CD4-positive, alpha-beta T cell treated with Interleukin-4 for 4 hours (primary cell): ENCODE results near the gene PPP4R4.
A peak's percentile ranks its signal among the peaks of the same experiment; 100 is the strongest.
"Not testable (repeated sequence)": the region's sequence is repeated elsewhere in the genome, so short reads cannot be mapped to it uniquely, and the experiment has no call there.

Experiments used
- DNase-seq: peaks from one replicate; pipeline ENCODE4 v3.0.0-alpha.2; 2020

The PPP4R4 gene

DNA sequence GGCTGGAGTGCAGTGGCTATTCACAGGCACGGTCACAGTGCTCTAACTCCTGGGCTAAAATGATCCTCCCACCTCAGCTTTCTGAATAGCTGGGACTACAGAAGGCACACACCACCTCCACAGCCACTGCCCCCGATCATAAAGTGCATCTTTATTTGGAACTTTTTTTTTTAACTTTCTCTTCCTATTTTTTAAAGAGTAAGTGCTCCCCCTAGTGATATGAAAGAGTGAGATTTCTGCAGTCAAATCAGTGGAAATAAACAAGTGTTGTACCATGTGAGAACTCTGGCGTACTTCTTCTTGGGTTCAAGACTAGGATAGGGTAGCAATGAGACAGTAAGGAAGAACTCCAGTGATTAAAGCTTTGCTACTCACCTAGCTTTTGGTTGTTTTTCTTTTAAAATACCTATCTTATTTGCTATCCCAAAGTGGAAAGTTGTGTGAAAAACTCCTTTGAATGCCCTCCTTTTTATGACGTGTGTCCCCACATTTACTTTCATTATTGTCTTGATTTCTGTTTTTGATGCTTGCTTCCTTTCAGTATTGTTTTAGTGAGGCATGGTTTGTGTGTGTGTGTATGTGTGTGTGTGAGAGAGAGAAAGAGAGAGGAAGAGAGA, 6.6 kb downstream of the PPP4R4 start:
- peak; percentile 64 for DNase-seq

DNA sequence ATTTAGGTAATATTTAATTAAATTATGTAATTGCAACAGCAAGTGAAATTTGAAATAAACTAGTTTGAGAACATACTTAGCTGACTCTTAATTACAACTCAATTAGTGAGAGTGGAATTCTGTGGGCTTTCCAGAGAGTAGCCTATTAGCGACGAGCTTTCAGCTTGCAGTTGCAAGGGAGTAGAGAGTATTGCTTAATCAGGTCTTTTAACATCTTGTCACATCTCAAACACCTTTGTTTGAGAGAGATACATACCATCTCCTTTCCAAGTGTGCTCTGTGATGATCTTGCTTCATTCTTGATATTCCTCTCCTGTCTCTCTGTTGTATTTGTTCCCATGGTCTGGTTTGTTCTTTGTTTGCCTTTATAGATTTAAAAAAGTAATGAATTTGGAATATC, 7.7 kb downstream of the PPP4R4 start:
- no peak for DNase-seq

DNA sequence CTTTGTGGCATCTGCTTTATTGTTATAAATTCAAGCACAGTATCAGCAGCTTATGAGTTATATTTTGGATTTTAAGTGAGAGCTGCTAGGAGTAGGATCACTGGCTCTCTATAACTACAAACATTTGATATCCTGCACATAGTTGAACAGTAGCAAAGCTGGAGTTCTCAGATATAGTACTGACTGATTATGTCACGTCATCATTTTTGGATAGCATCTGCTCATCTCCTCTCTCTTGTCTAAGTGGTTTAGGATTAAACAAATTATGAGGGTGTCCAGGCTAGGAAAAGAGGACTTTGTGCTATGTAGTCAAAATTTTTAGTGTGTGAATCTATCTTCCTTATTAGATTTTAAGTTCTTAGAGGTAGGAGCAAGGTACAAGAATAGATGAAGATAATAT, 18.4 kb downstream of the PPP4R4 start:
- no peak for DNase-seq

DNA sequence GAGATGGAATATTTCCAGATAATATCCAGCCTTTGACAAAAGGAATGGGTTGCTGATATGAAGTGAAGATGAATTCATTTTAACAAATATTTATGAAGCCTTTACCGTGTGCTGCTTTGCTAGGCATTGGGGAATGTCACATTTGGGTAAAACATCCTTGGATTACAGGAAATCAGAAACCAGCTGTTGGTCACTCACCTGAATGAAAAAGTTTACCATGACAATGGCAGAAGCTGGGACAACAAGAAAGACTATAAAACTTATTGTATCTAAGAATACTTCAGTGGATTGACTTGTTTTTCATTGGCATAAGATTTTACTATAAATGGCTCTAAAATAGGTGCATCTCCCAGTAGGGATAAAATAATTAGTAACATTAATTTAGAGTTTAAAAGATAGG, 19.7 kb downstream of the PPP4R4 start:
- DNase-seq, result no peak

DNA sequence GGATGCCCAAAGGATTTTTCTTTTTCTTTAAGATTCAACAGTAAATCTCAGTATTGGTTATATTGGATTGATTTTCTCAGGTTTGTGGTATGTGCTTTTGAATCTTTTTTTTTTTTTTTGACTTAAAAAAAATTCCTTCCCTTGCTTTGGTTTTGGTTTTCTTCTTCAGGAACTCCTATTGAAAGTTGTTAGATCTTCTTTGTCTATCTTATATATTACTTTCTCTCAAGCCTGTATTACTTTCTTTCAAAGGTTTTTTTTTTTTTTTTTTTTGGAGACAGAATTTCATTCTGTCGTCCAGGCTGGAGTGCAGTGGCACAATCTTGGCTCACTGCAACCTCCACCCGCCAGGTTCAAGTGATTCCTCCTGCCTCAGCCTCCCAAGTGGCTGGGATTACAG, 21.9 kb downstream of the PPP4R4 start:
- DNase-seq, result no peak

DNA sequence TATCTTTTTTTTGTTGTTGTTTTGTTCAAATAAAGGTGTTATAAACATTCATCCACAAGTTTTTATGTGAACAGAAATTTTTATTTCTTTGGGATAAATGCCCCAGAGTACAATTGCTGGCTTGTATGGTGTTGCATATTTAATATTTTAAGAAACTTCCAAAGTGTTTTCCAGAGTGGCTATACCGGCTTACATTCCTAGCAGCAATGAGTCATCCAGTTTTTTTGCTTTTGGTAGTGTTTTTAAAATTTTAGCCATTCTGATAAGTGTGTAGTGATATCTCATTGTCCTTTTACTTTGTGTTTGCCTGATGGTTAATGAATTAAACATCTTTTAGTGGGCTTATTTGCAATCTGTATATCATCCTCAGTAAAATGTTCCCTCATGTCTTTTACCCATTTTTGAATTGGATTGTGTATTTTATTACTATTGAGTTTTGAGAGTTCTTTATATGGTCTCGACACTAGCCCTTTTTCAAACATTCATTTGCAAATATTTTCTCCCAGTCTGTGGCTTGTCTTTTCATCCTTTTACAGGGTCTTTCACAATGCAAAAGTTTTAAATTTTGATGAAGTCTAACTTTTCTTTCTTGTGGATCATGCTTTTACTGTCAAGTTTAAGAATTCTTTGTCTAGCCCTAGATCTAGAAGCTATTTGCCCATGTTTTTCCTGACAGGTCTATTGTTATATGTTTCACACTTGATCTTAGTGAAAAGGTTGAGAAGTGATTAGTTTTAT, 29.5 kb downstream of the PPP4R4 start:
- no peak for DNase-seq

DNA sequence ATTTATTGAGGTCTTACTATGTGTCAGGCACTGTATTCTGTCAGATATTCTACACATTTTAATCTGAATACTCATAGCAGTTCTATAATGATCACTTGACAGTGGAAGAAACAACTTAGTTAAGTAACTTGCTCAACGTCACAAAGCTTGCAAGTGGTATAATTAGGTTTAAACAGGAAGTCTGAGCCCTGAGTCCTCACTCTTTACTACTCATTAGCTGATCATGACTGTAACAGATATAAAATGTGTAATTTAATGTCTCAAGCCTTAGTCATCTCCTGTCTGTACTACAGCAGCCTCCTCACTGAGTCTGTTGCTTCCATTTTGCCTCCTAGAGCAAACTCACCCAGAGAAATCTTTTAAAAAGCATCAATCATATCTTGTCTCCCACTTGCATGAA, 38.9 kb downstream of the PPP4R4 start:
- DNase-seq, result no peak

DNA sequence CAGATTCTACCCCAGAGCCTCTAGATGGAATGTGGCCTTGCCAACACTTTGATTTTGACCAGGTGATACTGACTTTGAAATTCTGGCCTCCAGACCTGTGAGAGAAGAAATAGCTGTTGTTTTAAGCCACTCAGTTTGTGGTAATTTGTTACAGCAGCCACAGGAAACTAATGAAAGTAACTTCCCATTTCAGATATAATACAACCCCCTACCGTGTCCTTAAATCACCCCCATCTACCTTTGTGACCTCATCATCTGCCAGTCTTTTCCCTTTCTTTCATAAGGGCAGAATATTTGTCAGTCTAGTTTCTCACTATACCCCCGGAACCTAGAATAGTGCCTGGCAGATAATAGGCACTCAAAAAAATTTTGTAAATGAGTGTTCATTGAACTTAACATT, 39.6 kb downstream of the PPP4R4 start:
- DNase-seq, result no peak

DNA sequence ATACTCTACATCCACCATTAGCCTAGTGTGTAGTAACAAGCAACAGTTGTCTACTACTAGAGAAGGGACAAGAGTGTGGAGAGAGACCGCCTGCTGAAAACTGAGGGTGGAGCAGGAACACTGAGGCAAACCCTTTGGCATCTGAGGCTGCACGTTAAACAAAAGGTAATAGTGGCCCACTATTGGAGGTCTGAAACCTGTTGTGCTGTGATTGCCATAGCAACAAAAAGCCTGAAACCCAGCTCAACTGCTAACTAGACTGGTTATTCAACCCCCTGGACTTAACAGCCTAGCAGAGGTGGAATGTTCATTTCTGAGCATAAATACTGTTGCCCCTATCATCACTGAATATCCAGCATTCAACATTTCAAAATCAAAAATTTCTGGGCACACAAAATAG, 43.0 kb downstream of the PPP4R4 start:
- no peak for DNase-seq

DNA sequence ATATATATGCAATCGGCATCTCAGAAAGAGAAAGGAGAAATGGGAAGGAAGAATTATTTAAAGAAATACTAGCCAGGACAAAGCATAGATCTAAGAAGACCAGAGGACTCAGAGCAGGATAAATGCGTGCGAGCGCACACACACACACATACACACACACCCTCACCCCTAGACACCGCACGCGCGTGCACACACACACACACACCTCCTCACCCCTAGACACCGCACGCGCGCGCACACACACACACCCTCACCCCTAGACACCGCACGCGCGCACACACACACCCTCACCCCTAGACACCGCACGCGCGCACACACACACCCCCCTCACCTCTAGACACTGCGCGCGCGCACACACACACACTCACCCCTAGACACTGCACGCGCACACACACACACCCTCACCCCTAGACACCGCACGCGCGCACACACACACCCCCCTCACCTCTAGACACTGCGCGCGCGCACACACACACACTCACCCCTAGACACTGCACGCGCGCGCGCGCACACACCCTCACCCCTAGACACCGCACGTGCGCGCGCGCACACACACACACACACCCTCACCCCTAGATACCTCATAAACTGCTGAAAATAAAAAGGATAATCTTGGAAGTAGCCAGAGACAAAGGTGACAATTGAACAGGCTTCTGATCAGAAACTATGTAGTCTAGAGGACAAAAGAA, 44.2 kb downstream of the PPP4R4 start:
- not testable (repeated sequence) for DNase-seq

DNA sequence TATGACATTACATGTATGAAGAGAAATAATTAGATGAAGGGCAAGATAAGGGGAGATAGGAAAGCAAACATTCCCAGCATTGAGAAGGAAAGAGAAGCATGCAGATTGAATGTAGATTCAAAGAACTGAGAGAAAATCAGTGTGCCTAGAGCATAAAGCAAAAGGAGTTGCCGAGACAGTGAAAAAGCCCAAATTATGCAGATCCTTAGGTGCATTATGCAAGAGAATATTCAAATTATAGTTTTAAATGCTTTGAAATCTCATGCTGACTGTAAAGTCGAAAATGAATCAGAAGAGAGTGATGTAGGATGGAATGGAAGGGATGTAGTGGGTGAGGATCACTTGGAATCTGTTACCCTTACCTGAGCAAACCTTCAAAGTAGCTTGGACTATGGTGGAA, 49.9 kb downstream of the PPP4R4 start:
- no peak for DNase-seq

DNA sequence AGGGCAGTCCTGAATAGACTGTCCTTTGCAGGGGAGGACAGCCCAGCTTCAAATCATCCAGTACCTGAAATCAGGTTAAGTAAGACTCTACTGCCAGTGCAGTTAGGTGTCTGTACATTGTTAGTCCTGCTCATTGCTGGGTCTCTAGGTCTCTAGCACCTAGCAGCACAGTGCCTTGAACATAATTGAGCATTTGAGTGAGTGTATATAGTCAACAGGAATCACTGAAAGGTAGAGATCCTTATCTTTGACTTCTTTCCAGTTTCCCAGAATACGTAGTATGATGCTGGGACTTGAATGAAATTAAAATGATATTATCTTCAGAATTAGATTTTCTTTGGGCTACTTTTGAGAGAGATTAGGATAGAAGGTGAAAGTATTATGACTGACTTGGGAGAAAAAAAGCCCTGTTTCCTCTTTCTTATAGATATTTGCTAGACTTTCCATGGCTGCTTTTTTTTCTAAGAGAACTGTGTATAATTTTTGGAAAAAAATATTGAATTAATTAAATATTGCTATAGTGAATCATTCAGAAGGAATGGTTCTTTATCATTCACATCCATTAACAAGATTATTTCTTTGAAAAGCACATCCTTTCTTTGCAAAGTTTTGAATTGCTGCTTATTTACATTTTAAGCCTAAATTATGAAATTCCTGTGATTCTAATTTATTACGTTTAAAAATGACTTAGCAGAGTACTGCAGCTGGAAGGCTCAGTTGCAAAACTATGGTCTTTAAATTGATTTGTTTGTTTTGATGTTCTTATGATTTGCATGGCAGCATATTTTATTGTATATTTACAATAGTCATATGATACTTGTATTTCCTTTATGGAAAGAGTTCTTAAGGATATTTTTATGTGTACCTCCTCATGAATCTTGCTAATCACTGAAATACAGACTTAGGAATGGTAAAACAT, 51.6 kb downstream of the PPP4R4 start:
- DNase-seq, result no peak

DNA sequence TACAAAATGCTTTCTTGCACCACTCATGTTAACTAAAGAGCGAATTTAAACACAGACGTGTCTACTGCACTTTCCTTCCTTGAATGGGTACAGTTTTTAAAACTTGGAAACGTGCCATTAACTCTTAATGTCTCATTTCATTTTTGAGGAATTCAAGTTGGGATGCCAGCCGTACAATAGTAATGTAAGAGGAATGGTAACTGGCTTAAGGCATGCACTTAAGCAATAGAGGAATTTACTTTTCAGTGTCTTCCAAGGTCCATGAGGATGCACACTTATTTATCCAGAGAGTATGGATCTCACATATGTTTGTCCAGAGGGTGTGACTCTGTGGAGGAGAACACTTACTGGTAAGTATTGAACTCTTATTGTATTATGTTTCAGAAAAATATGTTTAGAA, 52.9 kb downstream of the PPP4R4 start:
- no peak for DNase-seq

DNA sequence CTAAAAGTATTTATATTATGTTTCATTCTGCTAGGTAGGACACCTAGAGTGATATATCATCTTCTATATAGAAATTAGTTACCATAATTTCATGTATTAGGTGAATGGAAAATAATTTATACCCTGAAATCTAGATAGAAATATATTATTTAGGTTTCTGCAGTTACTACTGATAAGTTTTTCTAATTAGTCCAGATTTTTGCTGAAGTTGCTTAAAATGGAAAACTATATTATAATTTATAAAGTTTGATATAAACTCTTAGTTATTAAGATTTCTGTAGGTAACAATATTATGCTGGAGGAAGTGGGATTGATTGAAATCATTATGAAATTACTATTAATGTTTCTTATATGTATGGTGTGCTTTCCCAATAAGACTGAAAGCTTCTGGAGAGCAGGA, 62.9 kb downstream of the PPP4R4 start:
- DNase-seq, result no peak

DNA sequence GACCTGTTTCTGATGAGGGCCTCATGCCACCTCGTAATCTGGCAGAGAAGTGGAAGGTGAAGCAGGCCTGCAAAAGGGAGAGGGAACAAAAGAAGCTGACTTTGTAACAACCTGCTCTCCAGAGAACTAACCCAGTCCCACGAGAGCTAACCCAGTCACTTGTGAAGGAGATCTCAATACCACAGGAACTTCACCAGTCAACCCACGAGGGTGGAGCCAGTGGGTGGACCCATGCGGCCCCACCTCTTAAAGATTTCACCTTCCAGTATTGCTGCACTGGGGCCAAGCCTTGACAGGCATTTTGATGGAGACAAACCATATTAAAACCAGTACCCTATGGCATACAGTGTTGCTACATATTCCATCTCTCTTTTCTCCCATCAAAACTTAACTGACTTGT, 63.9 kb downstream of the PPP4R4 start:
- no peak for DNase-seq

DNA sequence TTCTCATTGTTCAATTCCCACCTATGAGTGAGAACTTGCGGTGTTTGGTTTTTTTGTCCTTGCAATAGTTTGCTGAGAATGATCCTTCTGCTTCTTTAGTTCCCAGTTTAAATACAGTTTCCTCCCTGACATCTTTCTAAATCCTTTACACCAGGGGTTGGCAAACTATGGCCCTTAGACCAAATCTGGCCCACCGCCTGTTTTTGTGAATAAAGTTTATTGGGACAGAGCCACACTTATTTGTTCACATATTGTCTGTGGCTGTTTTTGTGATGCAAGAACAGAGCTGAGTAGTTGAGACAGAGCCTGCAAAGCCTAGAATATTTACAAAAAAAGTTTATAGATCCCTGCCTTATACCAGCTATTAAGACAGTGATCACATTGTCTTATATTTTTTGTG, 65.3 kb downstream of the PPP4R4 start:
- no peak for DNase-seq

DNA sequence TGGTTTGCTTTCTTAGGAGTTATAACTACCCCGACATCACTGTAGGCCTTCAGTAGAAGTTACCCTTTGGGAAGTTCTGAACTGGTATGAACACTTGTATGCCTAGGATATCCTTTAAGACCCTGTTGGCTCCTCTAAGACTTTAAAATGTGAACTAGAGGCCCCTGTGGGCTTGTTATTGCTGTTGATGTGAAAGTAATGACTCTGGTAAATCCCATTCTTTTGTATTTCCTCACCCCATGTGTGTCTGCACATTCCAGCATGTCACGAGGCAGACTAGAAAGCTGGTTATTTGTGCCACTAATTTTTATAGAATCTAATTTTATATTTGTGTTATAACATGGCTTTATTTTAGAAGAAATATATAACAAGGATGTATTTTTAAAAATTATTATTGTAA, 70.1 kb downstream of the PPP4R4 start:
- no peak for DNase-seq

DNA sequence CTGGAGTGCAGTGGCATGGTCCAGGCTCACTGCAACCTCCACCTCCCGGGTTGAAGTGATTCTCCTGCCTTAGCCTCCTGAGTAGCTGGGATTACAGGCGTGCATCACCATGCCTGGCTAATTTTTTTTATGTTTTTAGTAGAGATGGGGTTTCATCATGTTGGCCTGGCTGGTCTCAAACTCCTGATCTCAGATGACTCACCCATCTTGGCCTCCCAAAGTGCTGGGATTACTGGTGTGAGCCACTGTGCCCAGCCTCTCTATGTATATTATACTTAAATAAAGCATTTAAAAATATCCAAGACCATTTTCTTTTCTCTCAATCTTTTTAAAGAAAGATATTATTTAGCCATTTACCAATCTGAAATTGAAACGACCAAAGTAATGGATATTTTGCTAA, 90.1 kb downstream of the PPP4R4 start:
- not testable (repeated sequence) for DNase-seq

DNA sequence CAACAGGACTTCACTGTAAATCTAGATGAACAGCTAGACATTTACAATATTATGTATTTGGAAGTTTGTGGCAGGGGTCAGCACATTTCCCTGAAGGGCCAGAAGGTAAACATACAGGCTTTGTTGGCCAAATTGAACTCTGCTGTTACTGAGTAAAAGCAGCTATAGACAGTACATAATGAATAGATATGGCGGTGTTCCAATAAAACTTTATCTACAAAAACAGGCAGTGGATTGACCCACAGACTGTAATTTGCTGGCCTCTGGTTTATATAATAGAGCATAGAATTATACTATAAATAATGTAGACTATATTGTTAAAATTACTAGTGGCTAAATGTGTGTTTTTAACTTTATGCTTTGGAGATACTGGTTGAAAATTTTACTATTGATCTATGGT, 93.2 kb downstream of the PPP4R4 start:
- no peak for DNase-seq

DNA sequence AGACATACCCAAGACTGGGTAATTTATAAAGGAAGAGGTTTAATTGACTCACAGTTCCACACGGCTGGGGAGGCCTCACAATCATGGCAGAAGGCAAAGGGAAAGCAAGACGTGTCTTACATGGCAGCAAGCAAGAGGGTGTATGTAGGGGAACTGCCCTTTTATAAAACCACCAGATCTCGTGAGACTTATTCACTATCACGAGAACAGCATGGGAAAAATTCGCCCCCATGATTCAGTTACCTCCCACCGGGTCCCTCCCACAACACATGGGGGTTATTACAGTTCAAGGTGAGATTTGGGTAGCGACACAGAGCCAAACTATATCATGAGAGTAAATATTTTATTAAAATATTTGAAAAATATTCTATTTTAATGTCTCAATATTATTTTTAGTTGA, 94.5 kb downstream of the PPP4R4 start:
- not testable (repeated sequence) for DNase-seq

DNA sequence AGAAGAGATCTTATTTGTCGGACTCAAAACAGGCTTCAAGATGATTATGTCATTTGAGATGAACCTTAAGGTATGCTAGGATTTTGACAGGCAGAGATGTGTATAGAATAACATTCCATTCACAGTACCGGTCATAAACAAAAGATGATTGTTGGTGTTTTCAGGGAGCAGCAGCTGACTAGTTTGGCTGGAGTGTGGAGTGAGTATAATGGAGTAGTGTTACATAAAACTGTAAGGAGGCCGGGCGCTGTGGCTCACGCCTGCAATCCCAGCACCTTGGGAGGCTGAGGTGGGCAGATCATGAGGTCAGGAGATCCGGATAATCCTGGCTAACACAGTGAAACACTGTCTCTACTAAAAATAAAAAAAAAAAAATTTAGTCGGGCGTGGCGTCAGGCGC, 95.0 kb downstream of the PPP4R4 start:
- DNase-seq, result no peak

DNA sequence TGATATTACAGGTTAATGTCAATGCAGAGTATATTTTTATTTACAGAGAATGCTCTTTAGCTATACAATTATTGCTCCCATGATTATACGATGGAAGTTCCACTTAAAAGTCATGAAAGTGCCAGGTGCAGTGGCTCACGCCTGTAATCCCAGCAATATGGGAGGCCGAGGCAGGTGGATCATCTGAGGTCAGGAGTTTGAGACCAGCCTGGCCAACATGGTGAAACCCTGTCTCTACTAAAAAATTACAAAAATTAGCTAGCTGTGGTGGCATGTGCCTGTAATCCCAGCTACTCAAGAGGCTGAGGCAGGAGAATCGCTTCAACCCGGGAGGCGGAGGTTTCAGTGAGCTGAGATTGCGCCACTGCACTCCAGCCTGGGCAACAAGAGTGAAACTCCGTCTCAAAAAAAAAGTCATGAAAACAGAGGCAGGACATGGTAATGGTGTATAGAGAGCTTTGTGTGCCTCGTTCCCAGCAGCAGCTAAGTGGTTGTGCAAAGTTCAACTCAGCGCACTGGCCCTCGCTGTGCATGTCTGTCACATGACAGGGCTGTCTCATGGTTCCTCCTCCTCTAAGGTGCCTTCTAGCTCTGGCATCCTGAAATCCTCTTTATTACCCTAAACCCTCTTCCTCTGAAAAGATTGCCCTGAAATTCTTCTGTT, 102.9 kb downstream of the PPP4R4 start:
- DNase-seq, result not testable (repeated sequence)

DNA sequence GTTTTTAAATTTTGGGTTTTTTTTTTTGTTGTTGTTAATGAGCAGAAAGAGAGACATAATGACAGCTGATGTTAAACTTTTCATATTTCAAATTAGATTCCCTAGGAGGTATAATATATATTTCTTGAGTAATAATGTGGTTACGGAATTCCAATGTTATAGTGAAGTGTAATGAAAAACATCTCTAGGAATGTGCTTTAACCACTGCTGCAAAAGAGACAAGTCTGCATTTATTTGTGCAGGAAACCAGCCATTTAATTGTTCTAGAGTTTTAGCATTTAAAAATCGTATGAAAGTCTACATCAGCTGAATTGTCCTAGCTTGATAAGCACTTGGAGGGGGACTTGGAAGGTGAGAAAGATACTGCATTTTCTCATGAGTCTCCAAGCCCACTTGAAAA, 104.6 kb downstream of the PPP4R4 start:
- DNase-seq, result no peak
